GM19240 (cell line): ENCODE measurements around the gene MICAL3.

Source experiments
- DNase-seq: peaks from one replicate; pipeline ENCODE4 v3.0.0; 2011; ENCODE audit warnings: low spot score; ENCODE audit not compliant: insufficient read length

MICAL3 gene

GRCh38 chr22:17783312-17783711 lies 241.0 kb downstream of the MICAL3 start:
- DNase-seq, result no peak

GRCh38 chr22:17782621-17783020 lies 241.7 kb downstream of the MICAL3 start:
- DNase-seq, result no peak

- DNase-seq, result no peak
Measured at GRCh38 chr22:17782158-17782557, 242.2 kb downstream of the MICAL3 start.

- DNase-seq, result no peak
Measured at GRCh38 chr22:17781319-17782031, 242.9 kb downstream of the MICAL3 start.

GRCh38 chr22:17780741-17781318 lies 243.5 kb downstream of the MICAL3 start:
- DNase-seq, result no peak

GRCh38 chr22:17780116-17780740 lies 244.1 kb downstream of the MICAL3 start:
- DNase-seq, result no peak

GRCh38 chr22:17779286-17780115 lies 244.9 kb downstream of the MICAL3 start:
- peak; percentile 85 for DNase-seq

DNA sequence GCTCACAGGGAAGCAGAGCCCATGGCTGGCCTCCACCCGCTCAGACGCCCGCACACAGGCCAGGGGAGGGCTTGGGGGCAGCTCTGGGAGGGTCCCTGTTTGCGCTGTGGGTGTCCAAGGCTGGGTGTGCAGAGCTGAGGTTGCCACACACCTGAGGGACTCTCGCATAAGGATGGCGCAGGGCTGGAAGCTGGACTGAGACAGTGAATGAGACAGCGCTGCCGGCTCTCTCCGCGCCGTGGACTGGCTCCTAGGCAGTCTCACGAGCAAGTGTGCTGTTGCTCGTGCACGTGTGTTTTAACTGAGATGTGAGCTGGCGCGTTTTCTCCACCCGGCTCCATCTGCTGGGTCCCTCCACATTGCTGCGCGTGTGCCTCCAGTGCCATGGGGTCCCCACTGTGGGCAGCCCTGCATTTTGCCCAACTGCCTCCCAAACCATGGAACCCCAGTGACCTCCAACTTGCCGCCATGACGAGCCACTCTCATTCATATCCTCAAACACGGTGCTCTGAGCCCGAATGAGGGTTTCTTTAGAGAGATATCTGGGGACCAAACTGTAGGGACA lies 245.9 kb downstream of the MICAL3 start:
- DNase-seq, result no peak

GRCh38 chr22:17777717-17778044 lies 246.7 kb downstream of the MICAL3 start:
- DNase-seq, result no peak

DNA sequence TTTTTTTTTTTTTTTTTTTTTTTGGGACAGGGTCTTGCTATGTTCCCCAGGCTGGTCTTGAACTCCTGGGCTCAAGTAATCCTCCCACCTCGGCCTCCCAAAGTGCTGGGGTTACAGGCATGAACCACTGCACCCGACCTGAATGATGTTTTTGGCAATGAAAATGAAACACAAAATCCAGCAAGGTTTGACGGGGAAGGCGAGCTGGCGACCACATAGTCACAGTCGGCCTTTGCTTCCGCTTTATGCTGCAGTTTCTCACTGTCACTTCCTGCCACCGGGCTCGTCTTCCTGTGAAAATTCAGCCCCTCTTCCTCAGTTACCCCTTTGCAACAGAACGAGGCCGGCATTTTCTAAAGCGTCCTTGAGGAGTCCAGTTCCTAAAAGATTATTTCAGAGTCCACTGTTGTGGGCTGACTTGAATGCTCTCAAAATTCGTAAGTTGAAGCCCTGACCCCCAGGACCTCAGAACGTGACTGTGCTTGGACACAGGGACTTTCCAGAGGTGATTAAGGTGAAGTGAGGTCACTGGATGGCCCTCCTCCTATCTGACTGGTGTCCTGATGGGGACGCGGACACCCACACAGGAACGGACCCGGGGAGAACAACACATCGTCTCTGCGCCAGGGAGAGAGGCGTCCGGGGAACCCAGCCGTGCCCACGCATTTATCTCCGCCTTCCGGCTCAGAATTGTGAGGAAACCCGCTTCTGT lies 247.2 kb downstream of the MICAL3 start:
- peak; percentile 94 for DNase-seq

GRCh38 chr22:17775781-17776465 lies 248.4 kb downstream of the MICAL3 start:
- no peak for DNase-seq

GRCh38 chr22:17774926-17775685 lies 249.3 kb downstream of the MICAL3 start:
- DNase-seq, result no peak

GRCh38 chr22:17774206-17774925 lies 250.0 kb downstream of the MICAL3 start, which contains the start of gene BID:
Gene BID, minus strand, starts transcription at chr22:17774469. Its CDS starts 24,353 bp downstream, at chr22:17750116.
- no peak for DNase-seq

DNA sequence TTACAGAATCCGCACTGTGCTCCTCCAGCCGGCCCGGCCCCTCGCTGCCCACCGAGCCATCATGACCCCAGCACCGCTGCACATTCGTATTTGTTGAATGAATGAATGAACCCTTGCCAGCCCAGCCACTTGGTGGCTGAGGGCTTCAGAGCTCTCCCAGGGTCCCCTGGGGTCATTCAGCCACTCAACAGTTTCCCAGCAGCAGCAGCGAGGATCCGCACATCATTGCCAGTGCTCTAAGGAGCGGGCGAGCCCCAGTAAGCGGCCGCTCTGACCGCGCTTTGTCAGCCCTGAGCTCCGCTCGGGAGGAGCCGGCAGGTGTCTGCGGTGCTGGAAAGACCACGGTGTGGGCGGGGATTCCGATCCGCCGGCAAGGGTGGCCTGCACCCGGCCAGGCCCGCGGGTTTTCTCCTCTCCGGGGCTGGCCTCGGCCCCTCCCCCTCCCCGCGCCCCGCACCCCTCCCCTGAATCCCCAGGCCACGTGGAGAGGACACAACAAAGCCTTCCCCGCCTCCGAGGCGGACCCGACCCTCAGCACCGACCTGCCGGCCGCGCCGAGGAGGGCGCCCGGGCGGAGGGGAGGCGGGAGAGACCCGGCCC lies 250.7 kb downstream of the MICAL3 start:
- DNase-seq, result peak; percentile 50

DNA sequence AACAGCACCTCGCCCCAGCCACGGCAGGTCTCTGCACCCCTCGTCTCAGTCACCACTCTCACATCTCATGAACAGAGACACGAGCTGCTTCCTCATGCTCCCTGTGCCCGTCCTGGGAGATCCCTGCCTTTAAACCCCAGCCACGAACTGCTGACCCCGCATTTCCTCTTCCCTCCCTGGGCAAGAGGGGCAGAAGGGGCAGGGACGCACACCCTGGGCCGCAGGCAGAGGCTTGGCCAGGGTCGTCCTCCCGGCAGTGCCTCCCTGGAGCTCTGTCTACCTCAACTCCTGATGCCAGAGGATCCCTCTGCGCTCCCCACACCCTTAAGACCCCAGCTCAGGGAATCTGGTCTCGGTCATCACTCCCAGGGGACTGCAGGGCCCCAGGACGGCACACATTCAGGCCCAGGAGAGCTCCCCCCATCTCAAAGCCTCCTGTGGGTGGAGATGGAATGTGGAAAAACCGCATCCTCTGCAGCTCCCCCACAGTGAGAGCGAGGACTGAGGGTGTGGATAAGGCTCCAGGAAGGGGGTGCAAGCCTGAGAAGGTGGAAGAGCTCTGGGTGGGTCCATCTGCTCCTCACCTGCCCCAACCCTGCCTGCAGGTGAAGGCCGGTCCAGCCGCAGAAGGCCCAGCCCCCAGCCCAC lies 251.3 kb downstream of the MICAL3 start:
- no peak for DNase-seq

GRCh38 chr22:17772249-17772957 lies 252.0 kb downstream of the MICAL3 start:
- no peak for DNase-seq
